Inflammatory macrophage treated with lipopolysaccharide for 1 hour (primary cell): ENCODE data around the gene XPO4.

Experiments used
- DNase-seq, 2 donors: peaks; one replicate each; pipeline ENCODE4 v3.0.0-alpha.2; 2020 to 2022

The XPO4 gene

DNA sequence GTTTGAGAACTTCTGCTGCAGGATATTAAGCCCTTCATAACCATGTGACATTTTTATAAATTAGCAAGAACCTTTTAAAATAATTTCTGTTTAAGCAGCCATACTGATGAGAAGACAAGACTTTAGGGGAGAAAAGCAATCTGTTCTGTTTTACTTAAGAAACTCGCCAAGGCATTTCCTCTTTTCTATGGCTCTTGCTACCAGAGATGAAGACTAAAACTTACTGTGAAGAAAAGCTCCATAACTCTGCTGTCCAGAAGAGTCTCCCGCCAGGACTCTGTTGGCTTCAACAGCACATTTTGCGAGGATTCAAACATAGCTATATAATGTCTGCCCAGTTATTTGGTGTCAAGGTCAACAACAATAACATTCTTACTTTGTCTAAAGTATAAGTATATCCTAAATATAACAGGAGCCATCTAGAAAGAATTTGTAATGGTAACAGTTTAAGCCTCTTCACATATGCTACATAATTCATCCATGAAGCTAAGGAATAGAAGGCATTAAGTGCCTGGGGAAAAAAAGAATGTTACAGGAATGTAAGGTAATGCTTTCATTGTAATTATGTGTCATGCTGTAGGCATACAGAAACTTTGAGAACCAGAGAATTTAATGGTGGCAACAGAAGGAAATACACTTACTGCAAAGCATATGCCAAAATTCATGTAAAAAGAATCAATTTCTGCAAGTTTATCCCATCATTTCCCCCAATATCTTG, 75.5 kb downstream of the XPO4 start:
- DNase-seq = no peak

DNA sequence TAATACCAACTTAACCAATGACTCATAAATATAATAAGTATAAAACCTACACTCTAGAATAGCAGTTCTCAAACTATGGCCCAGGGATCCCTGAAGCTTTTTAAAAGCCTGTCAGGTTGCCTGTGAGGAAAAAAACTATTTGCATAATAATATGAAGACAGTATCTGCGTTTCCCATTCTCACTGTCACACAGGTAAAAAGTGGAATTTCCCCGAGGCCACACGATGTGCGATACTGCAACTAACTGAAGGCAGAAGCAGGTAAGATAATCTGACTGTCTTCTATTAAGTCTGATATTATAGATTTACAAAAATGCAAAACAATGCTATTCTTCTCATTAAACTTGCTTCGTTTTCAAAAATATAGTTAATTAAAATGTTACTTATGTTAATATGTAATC, 76.2 kb downstream of the XPO4 start:
- no peak for DNase-seq

DNA sequence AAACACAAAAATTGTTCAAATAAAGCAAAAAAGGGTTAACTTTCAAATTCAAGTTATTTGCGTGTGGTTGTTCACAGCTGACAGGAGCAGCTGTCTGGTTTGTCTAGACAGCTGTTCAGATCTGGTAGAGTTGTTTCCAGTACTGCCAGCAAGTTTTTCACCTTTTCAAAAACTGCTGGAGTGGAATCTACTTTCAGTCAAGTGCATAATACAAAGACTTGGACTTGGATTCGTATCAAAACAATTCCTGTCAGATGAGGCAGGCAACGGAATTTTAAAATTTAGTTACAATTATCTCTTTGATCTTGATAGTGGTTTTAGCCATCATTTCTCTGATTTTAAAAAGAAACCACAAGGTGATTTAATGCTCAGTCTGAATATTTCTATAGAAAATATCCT, 77.1 kb downstream of the XPO4 start:
- no peak for DNase-seq

DNA sequence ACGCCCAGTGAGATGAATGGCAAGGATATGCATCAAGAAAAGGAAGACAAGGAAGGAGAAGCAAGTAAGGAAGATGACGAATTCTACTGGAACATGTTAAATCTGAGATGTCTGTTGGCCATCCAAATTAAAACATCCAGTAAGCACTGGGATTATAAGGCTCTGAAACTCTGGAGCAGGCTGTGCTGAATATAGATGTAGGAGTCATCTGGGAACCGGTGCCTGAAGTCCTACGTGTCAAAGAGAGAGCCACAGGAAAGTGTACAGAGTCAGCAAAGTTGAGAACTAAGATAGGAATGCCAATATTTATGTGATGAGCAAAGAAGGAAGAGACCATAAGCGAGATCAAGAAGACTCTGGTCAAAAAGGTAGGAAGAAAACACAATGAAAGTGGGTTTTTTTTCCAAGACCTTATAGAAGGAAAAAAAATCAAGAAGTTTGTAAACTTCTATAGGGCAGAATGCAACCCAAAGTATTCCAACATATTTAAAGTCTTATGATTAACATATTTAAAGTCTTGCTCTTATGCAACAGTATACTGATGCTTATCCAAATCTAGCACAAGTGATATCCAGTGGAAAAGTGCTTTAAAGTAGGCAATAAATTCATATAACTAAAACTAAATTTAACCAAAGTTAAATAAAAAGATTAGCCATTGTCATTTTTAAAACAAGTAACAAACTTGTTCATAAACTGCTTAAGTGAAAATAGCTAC, 77.6 kb downstream of the XPO4 start:
- no peak for DNase-seq

DNA sequence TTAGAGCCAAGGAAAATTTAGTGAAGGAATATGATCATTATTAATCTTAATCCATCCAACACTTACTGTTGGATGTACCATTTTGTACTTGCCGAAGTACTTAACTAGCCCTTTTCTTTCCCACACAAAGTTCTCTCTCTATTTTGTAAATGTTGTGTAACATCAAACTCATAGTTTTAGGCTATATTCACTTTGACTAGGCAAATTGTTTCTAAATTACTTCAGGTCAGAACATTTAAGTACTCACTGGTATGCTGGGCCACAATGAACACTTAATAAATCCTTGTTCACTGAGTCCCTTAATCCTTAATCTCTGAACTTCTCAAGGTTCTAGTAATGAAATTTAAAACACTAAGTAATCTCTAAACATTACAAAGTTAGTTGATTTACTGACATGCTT, 79.5 kb downstream of the XPO4 start:
- no peak for DNase-seq

DNA sequence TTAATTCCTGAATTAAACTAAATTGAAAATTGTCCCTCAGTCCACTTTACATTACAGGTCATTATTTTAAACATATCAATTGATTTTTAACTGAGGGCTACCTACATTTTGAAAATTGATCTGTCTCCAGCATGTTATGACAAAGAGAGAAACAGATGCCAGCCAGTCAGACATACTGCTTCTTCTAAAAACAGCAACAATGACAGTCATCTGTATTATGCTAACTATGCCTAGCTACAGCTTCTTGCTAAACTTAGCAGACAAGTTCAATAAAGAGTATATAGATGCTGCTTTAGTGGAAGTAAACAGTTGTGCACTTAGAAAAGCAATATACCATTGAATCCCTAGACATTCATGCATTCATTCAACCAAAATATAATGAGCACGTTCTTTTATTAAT, 80.1 kb downstream of the XPO4 start:
- no peak for DNase-seq

DNA sequence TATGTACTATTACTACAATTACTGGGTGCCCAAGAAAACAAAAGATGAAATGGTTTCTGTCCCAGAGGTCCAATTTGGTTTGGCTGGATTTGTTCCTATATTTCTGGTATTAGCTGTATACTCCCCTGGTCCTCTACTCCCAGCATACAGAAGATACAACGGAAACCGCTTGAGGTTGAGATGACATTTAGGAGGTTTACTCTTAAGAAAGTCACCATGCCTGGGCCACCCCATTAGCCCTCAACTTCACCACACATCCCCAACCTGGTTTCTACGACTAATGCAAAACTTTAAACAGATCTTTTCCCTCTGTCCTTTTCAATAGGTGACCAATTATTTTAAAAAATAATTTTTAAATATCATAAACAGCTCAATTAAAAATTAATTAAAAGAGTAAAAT, 82.8 kb downstream of the XPO4 start:
- DNase-seq = no peak

DNA sequence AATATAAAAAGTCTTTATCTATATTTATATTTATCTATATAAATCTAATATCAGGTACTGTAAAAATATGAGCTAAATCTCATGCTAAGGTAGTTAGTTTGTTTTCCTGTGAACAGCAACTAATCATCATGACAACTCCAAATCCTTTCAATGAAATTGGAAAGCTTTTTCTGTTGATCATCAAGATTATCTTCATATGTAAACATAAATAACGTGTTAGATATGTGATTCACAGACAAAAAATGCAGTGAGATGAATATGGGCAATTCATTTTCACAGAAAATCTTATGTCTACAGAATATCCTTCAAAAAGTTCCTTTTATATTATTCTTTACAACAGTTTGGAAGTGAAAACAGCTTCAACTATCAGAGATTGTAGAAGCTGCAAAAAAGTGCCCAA, 87.1 kb downstream of the XPO4 start:
- no peak for DNase-seq

DNA sequence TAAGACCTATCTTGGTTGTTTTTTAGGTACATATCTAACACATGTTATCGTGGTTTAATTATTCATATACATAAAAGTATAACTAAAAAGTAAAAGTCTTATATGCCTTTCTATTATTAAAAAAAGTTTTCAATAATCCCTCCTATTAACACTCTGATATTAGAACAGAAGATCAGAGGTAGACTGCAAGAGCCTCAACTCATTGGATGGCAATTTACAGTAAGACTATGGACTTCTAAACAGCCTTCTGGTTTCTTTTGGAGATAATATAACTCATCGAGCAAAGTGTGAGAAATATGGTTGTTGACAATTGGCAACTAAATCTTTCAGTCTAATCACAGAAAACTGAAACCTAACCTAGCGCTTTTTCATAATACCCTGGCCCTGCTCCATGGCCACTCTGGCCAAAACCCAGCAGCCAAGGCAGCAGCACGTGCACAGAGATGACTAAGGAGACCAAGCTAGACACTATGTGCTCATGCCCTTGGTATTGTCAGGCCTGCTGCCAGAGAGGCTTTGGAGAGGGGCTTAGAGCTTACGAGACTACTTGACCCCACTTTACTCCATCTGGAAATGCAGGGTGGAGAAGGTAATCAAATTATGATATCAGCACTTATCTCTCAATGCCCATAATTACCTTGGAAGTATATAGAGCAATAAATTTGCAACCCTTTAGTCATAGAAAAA, 88.2 kb downstream of the XPO4 start:
- DNase-seq = no peak

DNA sequence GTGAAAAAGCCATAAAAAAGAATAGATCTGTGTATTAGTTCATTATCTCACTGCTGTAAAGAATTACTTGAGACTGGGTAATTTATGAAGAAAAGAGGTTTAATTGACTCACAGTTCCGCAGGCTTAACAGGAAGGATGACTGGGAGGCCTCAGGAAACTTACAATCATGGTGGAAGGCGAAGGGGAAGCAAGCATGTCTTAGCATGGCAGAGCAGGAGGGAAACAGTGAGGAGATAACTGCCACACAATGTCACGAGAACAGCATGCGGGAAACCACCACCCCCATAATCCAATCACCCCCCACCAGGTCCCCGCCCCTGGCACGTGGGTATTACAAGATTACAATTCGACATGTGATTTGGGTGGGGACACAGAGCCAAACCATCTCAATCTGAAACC, 89.7 kb downstream of the XPO4 start:
- DNase-seq = no peak

DNA sequence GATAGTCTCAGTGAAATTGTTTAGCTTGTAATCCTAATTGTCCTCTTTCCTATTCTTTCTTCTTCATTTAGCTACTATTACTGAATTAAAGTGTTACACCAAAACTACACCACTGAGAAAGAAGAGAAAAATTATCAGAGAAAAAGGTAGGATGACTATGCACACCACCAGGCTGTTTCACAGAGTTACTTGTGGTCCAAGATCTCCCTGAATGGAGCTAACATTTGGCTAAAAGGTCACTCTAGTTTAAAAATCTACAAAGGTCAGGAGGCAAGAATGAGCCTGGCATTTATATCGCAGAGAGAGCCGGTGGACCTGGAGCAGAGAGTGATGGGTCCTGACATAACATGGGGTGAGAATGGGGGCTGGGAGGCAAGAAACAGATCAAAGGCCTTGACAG, 91.7 kb downstream of the XPO4 start:
- DNase-seq = no peak

DNA sequence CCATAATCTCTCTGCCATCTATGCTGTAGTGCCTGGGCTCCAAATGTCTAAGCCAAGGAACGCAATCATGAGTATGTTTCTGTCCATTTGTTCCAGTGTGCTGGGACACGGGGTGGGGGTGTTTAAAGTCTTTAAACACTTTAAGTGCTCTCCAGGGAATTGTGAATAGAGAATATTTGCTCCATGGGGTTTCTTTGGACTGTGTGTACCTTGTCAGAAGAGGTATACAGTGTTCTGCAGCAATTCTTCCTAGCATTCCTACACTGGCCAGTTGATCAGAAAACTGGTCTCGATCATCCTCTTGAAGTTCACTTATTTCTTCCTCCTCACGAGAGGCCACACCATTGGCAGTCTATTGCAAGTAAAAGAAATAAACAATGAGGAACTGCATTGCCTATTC, 93.7 kb downstream of the XPO4 start:
- DNase-seq = no peak

DNA sequence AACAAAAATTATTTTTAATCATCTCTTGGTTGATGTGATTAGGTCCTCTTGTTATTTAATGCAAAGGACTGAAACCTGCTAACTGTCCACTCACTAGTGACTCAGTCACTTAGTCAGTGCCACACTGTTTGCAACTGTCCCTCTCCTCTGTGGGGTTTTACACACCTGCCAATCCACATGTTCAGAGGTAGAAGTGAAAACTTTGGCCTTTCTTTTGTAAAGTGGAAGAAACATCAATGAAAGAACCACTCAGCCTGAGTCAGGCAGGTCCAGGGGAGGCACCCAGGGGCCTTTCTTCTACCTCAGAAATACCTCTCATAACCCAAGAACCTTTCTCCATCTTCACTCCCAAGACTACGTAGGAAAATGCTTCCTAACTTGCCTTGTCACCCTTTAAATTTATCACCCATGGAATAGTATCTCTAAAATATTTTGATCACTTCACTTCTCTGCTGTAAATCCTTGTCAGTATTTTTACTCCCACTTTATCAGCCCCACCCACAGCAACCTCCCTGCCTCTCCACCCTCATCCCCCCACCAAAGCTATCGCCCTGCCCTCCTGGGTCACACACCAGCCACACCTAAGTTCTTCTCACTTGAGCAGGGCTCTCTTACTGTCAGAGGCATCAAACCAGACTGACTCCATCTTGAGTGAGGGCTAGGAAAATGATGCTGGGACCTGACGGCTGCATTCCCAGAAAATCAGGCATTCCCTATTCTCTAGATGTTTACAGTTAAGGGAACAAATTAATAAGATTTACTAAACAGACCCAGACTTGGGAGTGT, 99.2 kb downstream of the XPO4 start:
- DNase-seq = no peak

DNA sequence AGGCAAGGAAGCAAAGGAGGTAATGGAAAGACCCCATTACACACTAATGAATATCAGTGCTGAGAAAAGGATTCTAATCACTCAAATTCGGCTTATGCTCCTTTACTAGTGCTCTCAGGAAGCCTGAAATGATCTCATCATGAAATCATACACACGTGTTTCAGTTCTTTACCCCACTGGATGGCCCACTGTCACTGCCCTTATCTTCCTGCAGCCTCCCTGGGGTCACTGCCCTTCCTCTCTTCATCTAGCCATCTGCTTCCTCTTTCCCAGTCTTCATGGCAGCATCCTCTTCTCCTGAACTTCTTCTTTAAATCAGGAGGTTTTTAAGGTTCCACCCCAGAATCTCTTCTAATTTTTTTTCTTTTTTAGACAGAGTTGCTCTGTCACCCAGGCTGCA, 100.8 kb downstream of the XPO4 start:
- peak; percentile 9 to 36 for DNase-seq

DNA sequence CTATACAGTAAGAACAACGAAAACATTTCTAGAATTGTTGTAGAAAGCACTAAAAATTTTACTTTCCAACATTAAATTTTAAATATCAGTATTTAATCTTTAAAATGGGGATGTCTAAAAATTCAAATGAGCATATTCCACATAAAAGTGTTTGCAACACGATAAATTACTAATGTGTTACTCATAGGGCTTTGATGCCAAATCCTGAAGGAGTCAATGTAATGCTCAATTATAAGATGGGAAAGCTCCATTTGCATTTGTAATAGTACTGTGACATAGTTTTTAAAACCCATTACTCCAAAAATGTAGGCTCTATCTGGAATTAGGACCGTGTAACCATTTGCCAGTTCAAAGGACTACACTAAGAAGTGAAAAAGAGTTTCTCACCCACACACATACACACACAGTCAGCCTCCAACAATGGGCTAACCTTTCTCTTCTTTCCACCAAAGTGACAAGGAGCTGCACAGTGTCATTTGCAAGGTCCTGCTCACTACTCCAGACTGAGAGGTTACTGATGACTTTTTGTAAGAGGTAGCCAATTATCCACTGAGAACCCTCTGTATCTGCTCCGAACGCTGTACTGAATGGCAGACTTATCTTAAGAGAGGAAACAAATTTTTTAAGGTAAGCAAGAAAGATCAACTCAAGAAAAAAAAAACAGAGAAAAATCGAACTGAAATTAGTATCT, 102.7 kb downstream of the XPO4 start:
- DNase-seq = no peak

DNA sequence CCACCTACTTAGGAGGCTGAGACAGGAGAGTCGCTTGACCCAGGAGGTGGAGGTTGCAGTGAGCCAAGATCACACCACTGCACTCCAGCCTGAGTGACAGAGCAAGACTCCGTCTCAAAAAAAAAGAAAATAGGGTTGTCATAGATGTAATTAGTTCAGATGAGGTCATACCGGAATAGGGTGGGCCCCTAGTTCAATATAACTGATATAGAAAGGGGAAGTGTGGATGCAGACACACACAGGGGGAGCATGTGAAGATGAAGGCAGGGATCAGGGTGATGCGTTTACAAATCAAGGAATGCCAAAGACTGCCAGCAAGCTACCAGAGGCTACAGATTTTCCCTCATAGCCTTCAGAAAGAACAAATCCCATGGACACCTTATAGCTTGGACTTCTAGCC, 104.5 kb downstream of the XPO4 start:
- DNase-seq = peak in 1 of 2 donors; percentile 32

DNA sequence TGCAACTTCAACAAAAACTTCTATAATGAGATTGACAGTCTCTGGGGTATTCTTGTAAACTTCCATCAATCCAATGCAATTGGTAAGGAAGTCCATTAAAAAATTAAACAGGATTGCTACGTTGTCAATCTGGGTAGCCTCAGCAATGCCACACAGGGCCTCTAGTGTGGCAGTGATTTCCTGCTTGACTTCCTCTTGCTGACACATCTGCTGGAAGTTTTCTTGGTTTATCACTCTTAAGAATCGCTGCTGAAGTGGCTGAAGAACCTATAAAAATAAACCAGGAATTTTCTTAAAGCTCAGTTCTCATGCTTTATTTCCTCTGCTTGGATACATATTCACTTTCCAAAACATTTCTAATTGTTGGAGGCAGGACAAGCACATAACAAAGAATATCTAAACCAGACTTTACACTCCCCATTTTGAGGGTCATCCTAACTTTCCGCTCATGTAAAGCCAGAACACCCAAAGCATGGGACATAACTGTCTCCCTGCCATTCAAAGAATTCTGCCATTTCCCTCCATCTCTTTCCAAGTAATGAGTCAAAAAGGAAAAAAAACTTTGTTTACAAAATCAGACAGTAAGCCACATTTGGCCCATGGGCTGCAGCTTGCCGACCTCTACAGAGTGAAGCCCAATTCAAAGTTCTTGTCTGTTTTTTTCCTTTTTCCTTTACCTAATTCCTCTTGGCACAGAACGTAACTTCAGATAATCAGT, 105.6 kb downstream of the XPO4 start:
- DNase-seq = peak in 1 of 2 donors; percentile 15

DNA sequence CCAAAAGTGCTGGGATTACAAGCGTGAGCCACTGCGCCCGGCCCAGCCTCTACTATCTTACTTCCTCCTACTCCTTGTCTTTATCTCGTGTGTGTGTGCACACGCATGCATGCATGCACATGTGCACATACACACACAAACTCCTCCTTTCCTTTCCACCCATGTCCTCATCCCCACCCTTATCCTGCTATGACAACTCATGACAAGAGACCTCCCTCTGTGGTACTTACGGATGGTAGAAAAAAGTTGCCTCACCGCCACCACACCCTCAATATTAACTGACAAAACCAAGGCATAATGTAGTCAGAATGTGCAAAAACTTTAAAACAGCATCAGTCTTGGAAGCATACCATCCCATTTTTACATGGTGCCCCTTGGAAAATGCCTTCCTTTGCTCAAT, 112.9 kb downstream of the XPO4 start:
- DNase-seq = no peak

DNA sequence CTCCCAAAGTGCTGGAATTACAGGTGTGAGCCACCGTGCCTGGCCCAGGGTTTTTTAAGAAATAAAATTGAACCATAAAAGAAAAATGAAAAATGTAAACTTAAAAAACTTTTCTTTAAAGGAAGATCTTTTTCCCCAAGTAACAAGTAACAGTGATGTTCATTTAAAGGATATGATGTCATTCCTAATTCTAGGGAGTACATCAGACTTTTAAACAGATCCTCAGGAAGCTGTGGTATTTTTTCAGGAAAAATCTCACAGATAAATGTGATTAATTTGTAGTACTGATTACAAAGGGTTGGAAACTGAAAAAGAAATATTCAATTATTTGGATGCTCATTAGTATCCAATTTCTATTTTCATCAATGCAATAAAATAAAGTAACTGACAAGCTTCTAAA, 114.2 kb downstream of the XPO4 start:
- DNase-seq = no peak

DNA sequence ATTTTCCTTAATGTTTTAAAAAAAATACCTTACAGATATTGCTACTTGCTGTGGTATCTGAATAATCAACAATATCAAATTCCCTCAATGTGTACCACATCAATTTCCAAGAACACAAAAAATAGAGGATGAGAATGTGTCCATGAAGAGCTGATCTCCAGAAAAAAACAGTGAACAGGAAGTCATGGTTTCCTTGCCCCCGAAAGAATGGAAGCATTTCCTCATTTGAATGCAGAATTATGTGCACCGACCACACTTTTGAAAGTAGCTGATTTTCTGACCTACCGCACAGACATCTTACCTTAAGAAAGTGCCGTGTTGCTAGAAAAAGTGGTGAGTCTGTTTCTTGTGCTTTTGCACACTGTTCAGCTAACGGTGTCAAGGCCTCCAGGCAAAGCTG, 115.4 kb downstream of the XPO4 start:
- DNase-seq = peak in 1 of 2 donors; percentile 13

DNA sequence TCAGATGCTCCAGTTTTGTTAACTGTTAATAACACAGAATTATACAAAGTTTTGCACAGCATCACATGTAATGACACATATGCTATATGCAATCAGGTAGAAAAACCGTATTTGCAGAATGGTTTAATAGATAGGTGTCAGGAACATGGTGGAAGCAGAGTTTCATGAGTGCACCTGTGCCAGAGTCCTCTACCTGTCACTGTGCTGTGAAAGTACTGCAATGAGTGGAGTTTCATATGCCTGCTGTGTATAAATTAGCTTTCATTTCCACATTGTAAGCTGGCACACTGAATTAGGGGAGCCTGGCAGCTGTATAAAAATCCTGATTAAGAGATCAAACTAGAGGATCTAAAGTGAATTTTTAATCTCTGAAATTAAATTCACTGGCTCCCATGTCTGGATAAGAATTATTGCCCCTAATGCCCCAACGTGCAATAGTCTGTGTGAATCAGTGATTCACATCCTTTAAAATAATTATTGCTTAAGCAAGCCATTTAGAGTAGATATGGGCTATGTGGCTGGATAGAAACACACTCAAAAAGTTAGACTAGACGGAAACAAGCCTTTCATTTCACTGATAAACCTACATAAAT, 120.3 kb downstream of the XPO4 start:
- no peak for DNase-seq

DNA sequence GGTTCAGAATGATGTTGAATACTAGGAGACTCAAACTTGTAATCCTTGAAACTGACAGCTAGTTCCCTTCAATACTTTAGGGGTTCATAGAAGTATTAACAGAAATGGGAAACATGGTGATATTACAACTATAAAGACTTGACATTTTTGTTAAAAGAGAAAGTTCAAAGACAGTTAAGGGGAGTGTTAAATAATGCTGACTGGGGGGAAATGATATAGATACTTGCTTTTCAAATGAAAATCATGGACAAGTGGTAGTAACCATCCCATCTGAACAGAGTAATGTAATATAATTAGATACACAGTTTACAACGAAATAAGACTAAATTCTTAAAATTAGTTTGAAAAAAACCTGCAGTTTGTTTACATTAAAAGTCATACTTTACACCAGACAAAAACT, 122.2 kb downstream of the XPO4 start:
- DNase-seq = no peak
